ENCODE results near the gene CLN3.
"Not testable (repeated sequence)": the region's sequence is repeated elsewhere in the genome, so short reads cannot be mapped to it uniquely, and the experiment has no call there.

The CLN3 gene

DNA sequence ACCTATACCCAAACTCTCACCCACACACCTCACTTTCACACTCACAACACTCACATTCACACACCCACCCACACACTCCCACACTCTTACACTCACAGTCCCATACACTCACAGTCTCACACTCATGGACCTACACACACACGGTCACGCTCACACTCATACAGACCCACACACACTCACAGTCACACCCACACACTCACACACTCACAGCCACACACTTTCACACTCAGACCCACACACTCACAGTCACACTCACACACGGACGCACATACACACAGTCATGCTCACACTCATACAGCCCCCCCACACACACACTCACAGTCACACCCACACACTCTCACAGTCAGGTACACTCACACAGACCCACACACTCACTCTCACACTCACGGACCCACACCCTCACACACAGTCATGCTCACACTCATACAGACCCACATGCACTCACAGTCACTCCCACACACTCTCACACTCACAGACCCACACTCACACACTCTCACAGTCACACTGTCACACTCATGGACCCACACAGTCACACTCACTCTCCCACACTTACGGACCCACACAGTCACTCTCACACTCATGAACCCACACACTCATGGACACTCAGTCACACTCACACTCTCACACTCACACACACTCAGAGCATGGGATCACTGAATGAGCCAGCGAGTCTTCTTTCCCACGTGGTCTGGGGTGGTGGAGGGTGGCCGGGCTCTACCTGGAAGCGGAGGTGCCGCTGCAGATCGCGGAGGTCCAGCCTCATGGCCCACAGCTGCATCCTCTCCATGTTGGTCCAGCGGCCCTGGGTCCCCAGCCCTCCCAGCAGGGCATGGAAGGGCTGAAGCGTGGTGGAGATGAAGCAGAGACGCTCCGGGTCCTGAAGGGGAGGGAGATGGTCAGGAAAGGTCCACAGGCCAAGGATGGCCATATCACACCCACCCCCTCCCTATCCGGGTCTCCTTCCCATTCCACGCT is 9.7 kb upstream of the CLN3 start:
- TF ChIP-seq, protein P1, sequence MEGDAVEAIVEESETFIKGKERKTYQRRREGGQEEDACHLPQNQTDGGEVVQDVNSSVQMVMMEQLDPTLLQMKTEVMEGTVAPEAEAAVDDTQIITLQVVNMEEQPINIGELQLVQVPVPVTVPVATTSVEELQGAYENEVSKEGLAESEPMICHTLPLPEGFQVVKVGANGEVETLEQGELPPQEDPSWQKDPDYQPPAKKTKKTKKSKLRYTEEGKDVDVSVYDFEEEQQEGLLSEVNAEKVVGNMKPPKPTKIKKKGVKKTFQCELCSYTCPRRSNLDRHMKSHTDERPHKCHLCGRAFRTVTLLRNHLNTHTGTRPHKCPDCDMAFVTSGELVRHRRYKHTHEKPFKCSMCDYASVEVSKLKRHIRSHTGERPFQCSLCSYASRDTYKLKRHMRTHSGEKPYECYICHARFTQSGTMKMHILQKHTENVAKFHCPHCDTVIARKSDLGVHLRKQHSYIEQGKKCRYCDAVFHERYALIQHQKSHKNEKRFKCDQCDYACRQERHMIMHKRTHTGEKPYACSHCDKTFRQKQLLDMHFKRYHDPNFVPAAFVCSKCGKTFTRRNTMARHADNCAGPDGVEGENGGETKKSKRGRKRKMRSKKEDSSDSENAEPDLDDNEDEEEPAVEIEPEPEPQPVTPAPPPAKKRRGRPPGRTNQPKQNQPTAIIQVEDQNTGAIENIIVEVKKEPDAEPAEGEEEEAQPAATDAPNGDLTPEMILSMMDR (IDR thresholded peaks at IDR 0.05; ENCODE audit: extremely low read depth, missing control alignments) = no peak
- DNase-seq (ENCODE audit: low spot score) = no peak

DNA sequence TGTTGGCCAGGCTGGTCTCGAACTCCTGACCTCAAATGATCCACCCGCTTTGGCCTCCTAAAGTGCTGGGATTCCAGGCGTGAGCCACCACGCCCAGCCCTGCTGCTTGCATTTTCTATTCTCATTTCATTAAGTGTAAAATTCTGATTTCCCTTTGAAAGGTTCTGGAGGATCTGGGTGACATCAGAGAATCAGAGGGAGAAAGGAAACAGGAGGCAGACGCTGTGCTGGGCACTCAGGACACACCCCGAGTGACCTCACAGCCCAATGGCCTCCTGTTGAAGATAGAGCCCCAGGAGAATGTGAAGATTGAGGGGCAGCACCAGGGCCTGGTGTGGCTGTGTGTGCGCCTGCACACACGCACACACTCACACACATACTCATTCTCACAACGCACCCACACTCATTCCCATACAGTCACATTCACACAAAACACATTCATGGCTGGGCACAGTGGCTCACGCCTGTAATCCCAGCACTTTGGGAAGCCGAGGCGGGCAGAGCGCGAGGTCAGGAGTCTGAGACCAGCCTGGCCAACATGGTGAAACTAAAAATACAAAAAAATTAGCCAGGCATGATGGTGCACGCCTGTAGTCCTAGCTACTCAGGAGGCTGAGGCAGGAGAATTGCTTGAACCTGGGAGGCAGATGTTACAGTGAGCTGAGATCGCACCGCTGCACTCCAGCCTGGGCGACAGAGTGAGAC is 8.8 kb upstream of the CLN3 start:
- DNase-seq (ENCODE audit: low spot score) = not testable (repeated sequence)

DNA sequence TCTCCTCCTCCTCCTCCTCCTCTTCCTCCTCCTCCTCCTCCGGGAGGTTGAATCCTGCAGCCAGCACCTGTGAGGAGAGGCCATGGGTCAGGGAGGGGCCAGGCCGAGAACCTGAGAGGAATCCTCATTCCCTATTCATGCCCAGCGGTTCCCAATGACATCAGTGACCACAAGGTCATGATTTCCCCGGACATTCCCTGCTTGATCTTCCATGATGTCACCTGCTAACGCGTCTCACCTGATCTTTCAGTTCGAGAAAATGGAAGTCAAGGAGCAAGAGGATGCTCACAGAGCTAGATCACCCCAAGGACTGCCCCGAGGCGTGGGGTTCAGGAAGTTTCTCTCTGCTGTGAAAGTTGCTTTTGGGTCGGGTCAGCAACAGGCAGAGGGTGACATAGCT is 8.0 kb upstream of the CLN3 start:
- no peak for DNase-seq (ENCODE audit: low spot score)
- TF ChIP-seq, protein P1 (IDR thresholded peaks at IDR 0.05; ENCODE audit: extremely low read depth, missing control alignments) = no peak

DNA sequence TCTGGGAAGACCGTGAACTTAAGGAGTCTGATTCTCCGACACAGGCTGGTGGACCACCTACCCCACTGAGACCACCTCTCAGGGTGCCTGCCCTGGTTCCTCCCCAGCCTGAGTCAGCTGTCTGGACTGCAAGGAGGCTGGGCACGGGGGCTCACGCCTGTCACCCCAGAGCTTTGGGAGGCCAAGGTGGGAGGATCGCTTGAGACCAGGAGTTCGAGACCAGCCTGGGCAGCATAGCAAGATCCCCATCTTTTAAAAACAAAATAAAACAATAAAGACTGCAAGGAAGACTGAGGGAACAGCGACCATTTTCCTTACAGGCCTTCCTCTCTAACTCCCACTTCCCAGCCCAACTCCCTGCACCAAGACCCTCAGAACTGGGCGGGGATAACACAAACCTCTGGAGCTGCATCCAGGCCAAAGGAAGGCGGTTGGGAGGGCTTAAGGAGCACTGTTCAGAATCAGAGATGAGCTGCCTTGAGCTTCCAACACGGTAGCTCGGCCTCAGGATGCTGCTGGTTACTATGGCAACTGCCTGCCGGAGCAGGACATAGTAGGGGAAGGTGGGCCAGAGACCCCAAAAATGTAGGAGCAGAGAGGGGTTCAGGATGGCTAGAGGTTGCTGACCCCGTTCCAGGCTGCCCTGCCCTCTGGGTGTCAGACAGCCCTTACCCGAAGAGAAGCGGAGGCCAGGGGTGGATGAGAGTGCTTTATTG is 7.0 kb upstream of the CLN3 start:
- TF ChIP-seq, protein P1 (IDR thresholded peaks at IDR 0.05; ENCODE audit: extremely low read depth, missing control alignments) = no peak
- DNase-seq (ENCODE audit: low spot score) = no peak

DNA sequence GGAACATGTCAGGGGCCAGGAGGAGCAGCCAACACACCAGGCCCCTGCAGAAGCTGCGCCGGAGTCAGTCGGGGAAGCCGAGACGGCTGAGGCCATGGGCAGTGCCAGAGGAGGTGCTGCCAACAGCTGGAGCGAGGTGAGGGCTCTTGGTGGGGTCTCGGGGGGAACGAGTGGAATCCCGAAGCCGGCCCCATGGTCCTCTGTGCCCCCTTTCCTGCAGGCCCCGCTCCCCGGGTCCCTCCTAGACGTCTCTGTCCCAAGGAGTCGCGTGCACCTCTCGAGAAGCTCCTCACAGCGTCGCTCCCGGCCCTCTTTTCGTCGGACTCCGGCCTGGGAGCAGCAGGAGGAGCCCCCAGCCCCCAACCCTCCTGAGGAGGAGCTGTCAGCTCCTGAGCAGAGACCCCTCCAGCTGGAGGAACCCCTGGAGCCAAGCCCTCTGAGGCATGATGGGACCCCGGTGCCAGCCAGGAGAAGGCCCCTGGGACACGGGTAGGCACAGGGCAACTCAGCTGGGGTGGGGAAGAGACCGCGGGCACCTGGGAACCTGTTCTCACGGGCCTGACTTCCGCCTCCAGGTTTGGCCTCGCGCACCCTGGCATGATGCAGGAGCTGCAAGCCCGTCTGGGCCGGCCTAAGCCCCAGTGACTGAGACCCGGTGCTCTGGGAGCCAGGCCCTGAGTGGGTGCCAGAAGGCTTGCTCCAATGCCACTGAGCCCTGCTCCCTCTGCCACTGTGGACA is 6.2 kb upstream of the CLN3 start:
- DNase-seq (ENCODE audit: low spot score) = no peak
- TF ChIP-seq, protein P1 (IDR thresholded peaks at IDR 0.05; ENCODE audit: extremely low read depth, missing control alignments) = no peak

DNA sequence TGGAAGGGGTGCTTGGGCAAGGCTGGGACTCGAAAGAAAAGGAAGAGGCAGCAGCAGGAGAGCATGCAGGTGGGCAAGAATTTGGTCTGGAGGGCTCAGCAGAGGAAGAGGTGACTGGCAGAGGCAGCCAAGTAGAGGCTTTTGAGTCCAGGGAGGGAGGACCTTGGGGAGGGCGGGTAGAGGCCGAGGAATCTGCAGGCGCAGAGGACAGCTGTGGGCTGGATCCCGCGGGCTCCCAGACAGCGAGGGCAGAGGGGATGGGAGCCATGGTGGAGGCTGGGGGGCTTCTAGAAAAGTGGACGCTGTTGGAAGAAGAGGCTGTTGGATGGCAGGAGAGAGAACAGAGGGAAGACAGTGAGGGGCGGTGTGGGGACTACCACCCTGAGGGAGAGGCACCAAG is 5.5 kb upstream of the CLN3 start:
- no peak for DNase-seq (ENCODE audit: low spot score)
- TF ChIP-seq, protein P1 (IDR thresholded peaks at IDR 0.05; ENCODE audit: extremely low read depth, missing control alignments) = no peak

DNA sequence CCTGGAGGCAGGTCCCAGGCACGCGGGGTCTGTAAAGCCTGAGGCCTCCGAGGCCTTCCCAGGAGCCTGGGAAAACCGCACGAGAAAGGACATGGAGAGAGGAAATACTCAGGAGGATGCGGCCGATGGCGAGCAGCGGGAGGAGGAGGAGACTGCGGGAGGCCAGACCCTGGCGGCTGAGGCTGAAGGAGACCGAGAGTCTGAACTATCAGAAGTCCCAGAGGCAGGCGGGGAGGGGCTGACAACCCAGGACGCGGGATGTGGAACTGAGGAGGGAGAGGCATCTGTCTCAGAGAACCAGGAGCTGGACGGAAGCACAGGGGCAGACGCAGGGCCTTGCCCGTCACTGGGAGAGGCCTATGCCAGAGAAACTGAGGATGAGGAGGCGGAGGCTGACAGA is 5.0 kb upstream of the CLN3 start:
- no peak for DNase-seq (ENCODE audit: low spot score)
- TF ChIP-seq, protein P1 (IDR thresholded peaks at IDR 0.05; ENCODE audit: extremely low read depth, missing control alignments) = no peak

All from GM20000 (cell line).